Middle frontal gyrus (tissue), 1 donor: Measurements from ENCODE around the gene NTSR1.

Experiments used
- DNase-seq: peaks from one replicate; pipeline ENCODE4 v3.0.0-alpha.2; 2015; ENCODE audit warnings: low spot score; ENCODE audit errors: extremely low spot score

The NTSR1 gene

DNA sequence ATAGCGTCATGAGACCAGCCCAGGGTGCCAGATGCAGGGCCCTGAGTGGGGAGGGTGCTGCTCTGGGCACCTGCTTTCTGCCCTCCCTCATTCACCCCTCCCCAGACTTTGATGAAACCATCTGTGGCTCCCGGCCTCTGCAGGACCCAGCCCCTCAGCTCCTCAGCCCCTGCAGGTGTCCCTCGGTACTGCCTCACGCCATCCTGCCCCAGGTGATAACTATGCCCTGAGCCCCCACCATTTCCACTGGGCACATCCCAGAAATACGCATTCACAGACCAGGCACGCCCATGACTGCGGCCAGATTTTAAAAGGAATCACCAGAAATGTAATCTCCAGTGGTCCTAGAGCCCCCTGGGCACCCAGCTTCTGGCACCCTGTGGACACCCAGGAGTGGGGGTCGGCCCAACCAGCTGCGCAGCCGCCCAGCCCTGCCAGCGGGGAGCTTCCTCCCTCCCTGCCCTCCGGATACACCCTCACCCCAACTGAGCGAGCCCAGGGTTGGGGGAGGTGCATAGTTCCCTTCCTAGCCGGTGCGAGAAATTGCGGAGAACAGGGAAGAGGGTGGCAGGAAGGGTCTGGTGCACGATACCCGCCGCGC, 615 bp upstream of the NTSR1 start:
- no peak for DNase-seq

GRCh38 chr20:62709537-62709905, 885 bp downstream of the NTSR1 start:
- DNase-seq = no peak

GRCh38 chr20:62710221-62710885, 1.7 kb downstream of the NTSR1 start:
- no peak for DNase-seq

GRCh38 chr20:62710886-62711702, 2.5 kb downstream of the NTSR1 start:
- no peak for DNase-seq

DNA sequence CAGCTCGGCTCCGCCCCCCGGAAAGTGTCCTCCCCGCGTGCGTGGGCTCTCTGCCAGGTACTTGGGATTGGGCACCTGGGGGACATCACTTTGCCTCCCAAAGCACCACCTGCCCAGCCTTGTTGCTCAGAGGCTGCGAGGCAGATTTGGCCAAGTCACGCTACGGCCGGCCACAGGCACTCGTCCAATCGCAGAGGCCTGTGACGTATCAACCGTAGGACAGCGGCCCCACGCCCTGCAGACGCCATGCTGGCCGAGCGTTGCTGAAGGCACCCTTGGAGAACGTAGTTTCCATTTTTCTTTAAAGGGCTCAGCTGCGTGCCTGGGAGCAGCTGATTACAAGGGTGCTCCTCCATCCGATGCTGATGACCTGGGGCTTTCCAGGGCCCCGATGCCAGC, 3.1 kb downstream of the NTSR1 start:
- no peak for DNase-seq

GRCh38 chr20:62712606-62713005, 4.0 kb downstream of the NTSR1 start:
- no peak for DNase-seq

- no peak for DNase-seq
Observed at GRCh38 chr20:62714006-62714405, 5.4 kb downstream of the NTSR1 start.

DNA sequence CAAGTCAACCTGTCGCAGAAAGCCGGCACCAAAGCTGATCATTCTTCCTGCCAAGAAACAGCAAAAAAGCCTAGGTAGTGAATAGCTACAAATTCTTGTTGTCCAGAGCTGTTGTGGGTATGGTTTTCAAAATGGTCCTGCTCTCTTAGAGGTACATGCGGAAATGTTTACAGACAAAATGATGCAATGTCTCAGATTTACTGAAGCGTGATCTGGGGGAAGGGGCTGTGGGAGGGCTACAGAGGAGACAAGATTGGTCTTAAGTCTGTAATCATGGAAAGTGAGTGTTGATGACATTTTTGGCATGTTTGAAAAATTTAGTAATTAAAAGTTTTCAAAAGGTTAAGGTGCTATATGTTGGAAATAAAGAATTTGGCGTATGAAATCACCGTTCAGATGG, 6.2 kb downstream of the NTSR1 start:
- DNase-seq = no peak

GRCh38 chr20:62715201-62715600, 6.6 kb downstream of the NTSR1 start:
- no peak for DNase-seq

GRCh38 chr20:62716198-62716940, 7.7 kb downstream of the NTSR1 start:
- no peak for DNase-seq

DNA sequence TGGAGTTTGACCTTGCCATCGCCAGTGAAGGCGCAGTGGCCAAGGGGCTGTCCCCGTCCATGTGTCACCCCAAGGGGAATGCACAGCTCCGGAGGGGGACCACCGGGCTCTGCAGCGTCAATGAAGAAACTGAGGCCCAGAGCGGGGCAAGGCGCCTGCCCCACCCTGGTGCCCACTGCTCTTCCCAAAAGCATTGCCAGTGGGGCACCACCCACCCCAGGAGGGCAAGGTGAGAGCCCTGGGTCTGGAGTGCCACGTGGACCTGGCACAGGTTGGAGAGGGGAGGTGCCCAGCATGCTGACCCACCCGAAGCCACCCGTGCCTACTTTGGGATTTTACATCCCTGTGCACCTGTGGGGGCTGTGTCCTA, 8.3 kb downstream of the NTSR1 start:
- no peak for DNase-seq

DNA sequence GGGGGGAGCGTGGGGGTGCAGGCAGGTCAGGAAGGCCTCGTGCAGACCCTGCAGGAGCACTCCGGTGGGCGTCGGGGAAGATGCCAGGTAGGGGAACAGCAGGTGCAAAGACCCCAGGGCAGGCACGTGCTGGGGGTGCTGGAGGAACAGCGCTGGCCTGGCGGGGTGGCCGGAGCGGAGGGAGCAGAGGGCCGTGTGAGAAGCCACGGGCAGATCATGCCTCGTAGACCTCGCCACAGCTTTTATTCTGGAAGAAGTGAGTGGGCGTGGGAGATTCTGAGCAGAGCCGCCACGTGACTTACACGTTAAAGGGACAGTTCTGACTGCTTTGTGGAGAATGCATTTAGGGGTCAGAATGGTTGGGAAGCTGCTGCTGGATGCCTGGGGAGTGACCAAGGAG, 9.3 kb downstream of the NTSR1 start:
- no peak for DNase-seq

GRCh38 chr20:62718546-62718945, 9.9 kb downstream of the NTSR1 start:
- DNase-seq = no peak

DNA sequence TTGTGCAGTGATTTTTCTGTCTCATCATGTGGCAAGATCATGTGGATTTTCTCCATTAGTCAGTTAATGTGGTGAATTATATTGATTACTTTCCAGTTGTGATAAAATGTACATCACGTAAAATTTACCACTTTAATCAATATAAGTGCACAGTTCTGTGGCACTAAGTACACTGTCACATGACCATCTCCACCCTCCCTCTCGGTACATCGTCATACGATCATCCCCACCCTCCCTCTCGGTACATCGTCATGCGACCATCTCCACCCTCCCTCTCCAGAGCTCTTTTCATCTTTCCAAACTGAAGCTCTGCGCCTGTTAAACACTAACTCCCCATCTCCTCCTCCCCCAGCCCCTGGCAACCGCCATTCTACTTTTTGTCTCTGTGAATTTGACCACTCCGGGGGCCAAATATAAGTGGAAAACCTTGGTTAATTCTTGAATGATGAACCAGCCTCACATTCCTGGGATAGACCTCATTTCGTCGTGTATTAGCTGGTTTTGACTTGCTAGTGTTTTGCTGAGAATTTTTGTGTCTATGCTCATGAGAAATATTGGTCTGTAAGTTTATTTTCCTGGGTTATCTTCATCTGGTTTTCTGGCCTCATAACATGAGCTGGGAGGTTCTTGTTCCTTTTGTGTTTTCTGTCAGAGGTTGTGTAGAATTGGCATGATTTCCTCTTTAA, 10.8 kb downstream of the NTSR1 start:
- DNase-seq = no peak

- DNase-seq = no peak
Observed at GRCh38 chr20:62721511-62722370, 13.1 kb downstream of the NTSR1 start.

- DNase-seq = no peak
Observed at GRCh38 chr20:62722627-62723026, 14.0 kb downstream of the NTSR1 start.

GRCh38 chr20:62723351-62723750, 14.7 kb downstream of the NTSR1 start:
- DNase-seq = no peak

- DNase-seq = no peak
Observed at GRCh38 chr20:62723768-62724450, 15.3 kb downstream of the NTSR1 start.

GRCh38 chr20:62724692-62725595, 16.3 kb downstream of the NTSR1 start:
- no peak for DNase-seq
